Lower lobe of right lung (tissue), 2 donors: ENCODE measurements around the gene PKNOX2. TPM values are rescaled to one million over a fixed set of nuclear protein-coding genes. Genes with fewer than 3 reads are reported as not detected.

Experiments
- ATAC-seq, 2 donors: fragments of 200-7000 bp; cut with Tn5 transposase; one replicate each; pipeline ENCODE4 v1.9.1; 2020 to 2022; ENCODE audit warnings: mild to moderate bottlenecking in 2 of 2, moderate library complexity in 2 of 2
- DNase-seq: peaks from one replicate; pipeline ENCODE4 v3.0.0-alpha.2; 2020
- H3K27ac ChIP-seq: fragments of 200-600 bp; one replicate; pipeline ENCODE4 v1.8.0; 2022
- H3K27me3 ChIP-seq: fragments of 200-600 bp; one replicate; pipeline ENCODE4 v1.8.0; 2022; ENCODE audit warnings: low read depth
- H3K36me3 ChIP-seq: fragments of 200-600 bp; one replicate; pipeline ENCODE4 v1.8.0; 2022; ENCODE audit warnings: mild to moderate bottlenecking
- H3K4me1 ChIP-seq: fragments of 200-600 bp; one replicate; pipeline ENCODE4 v1.8.0; 2022
- H3K4me3 ChIP-seq: fragments of 200-600 bp; one replicate; pipeline ENCODE4 v1.8.0; 2022; ENCODE audit warnings: mild to moderate bottlenecking
- H3K9me3 ChIP-seq: fragments of 200-600 bp; one replicate; pipeline ENCODE4 v1.8.0; 2022
- CTCF ChIP-seq: fragments of 200-600 bp; IDR thresholded peaks from one replicate; pipeline ENCODE4 v1.8.0; 2022; ENCODE audit warnings: antibody characterized with exemption, mild to moderate bottlenecking
- intact Hi-C: fragments of 100-400 bp; cut with DNase I; formaldehyde crosslinking; loops from one replicate; pipeline ENCODE4 v1.11.0; 2022
- total RNA-seq: library from RNA; stranded (reverse); fragmentation: NEBNext Ultra II Directional; extraction: Animal tissue kit (Norgen Biotek cat#: 25700); gene quantifications from one replicate; pipeline ENCODE4 v1.2.1, GENCODE V29; 2021
- donor health status: DM: no; HTN: yes; CAD: no; lungs with severe emphysema.

PKNOX2 gene
- total RNA-seq, 1 donor from 2014 or later = 14.4 TPM

- Histone ChIP-seq H3K36me3 (no peaks in the 10 kb centered on the region), H3K27ac (peak overlapping the region; percentile 62), H3K9me3 (no peaks in the 10 kb centered on the region), H3K4me3 (no peak overlapping the region), H3K27me3 (peaks cover 24% of the 10 kb centered on the region), H3K4me1 (no peaks in the 10 kb centered on the region)
- intact Hi-C loops = no loop called here
- peak; percentile 71 to 81 for ATAC-seq
- no peak for TF ChIP-seq CTCF
- peak; percentile 73 for DNase-seq
These were observed 98.8 kb downstream of the PKNOX2 start for GRCh38 chr11:125263268-125263790.

GRCh38 chr11:125264100-125265022, 99.8 kb downstream of the PKNOX2 start:
- intact Hi-C loops = no loop called here

GRCh38 chr11:125267548-125267947, 103.0 kb downstream of the PKNOX2 start:
- DNase-seq (no peak), ATAC-seq (no peak)
- TF ChIP-seq CTCF = no peak
- Histone ChIP-seq H3K4me1 (no peaks in the 10 kb centered on the region), H3K36me3 (no peaks in the 10 kb centered on the region), H3K27me3 (peaks cover 23% of the 10 kb centered on the region), H3K4me3 (no peak overlapping the region), H3K27ac (no peak overlapping the region), H3K9me3 (no peaks in the 10 kb centered on the region)
- intact Hi-C loops = no loop called here

More at GRCh38 chr11:125264100-125265022, 99.8 kb downstream of the PKNOX2 start:
- no peak for TF ChIP-seq CTCF
- peaks cover 24% of the 10 kb centered on the region for H3K27me3 ChIP-seq
- H3K4me3 ChIP-seq = no peak overlapping the region
- ATAC-seq (no peak), DNase-seq (no peak)
- H3K9me3 ChIP-seq = no peaks in the 10 kb centered on the region
- H3K4me1 ChIP-seq = no peaks in the 10 kb centered on the region
- H3K36me3 ChIP-seq = no peaks in the 10 kb centered on the region
- H3K27ac ChIP-seq = peak overlapping the region; percentile 49

- intact Hi-C loops = no loop called here
- no peak overlapping the region for H3K27ac ChIP-seq
- ATAC-seq (no peak), DNase-seq (no peak)
- peaks cover 12% of the 10 kb centered on the region for H3K27me3 ChIP-seq
- no peaks in the 10 kb centered on the region for H3K36me3 ChIP-seq
- no peaks in the 10 kb centered on the region for H3K4me1 ChIP-seq
- TF ChIP-seq CTCF = no peak
- no peaks in the 10 kb centered on the region for H3K9me3 ChIP-seq
- H3K4me3 ChIP-seq = no peak overlapping the region
These were observed 104.1 kb downstream of the PKNOX2 start for GRCh38 chr11:125268611-125269010.

GRCh38 chr11:125270106-125270505, 105.6 kb downstream of the PKNOX2 start:
- Histone ChIP-seq H3K4me1 (no peaks in the 10 kb centered on the region), H3K36me3 (no peaks in the 10 kb centered on the region), H3K9me3 (no peaks in the 10 kb centered on the region), H3K27me3 (peaks cover 3% of the 10 kb centered on the region), H3K4me3 (no peak overlapping the region), H3K27ac (no peak overlapping the region)
- DNase-seq = no peak
- intact Hi-C loops = no loop called here
- no peak for TF ChIP-seq CTCF
- ATAC-seq = no peak
